HUES48 (cell line): ENCODE measurements around the gene CD74.
"Not testable (repeated sequence)": the region's sequence is repeated elsewhere in the genome, so short reads cannot be mapped to it uniquely, and the experiment has no call there.

Source experiments
- H3K27ac ChIP-seq: one replicate; pipeline ENCODE4 v1.7.0; 2013; ENCODE audit warnings: low read depth, low read length, inconsistent platforms
- H3K27me3 ChIP-seq: 2 replicates; pipeline ENCODE4 v1.6.1; 2013; ENCODE audit warnings: mild to moderate bottlenecking, low read length; ENCODE audit not compliant: control insufficient read depth, insufficient read depth
- H3K36me3 ChIP-seq: 2 replicates; pipeline ENCODE4 v1.6.1; 2013; ENCODE audit warnings: low read length; ENCODE audit not compliant: control insufficient read depth, insufficient read depth
- H3K4me1 ChIP-seq: 2 replicates; pipeline ENCODE4 v1.6.1; 2013; ENCODE audit warnings: mild to moderate bottlenecking, low read length; ENCODE audit not compliant: control insufficient read depth, insufficient read depth
- H3K4me3 ChIP-seq: 2 replicates; pipeline ENCODE4 v1.5.1; 2013; ENCODE audit warnings: mild to moderate bottlenecking, low read depth, low read length
- H3K9ac ChIP-seq: 2 replicates; pipeline ENCODE4 v1.6.1; 2013; ENCODE audit warnings: mild to moderate bottlenecking, low read depth, low read length, moderate library complexity
- H3K9me3 ChIP-seq: 2 replicates; pipeline ENCODE4 v1.6.1; 2013; ENCODE audit warnings: low read length; ENCODE audit not compliant: control insufficient read depth, insufficient read depth

Gene CD74

GRCh38 chr5:150440948-150441812 is 28.5 kb upstream of the CD74 start:
- Histone ChIP-seq H3K9ac (no peak overlapping the region), H3K9me3 (no peaks in the 10 kb centered on the region), H3K36me3 (peaks cover 33% of the 10 kb centered on the region), H3K27me3 (no peaks in the 10 kb centered on the region), H3K4me1 (peaks cover 2% of the 10 kb centered on the region; the same call in 1 of the 2 replicates), H3K27ac (peak overlapping the region; percentile 72), H3K4me3 (no peak overlapping the region)

GRCh38 chr5:150438873-150439546 is 26.3 kb upstream of the CD74 start:
- Histone ChIP-seq H3K27ac (no peak overlapping the region), H3K4me3 (no peak overlapping the region), H3K4me1 (peaks cover 2% of the 10 kb centered on the region; the same call in 1 of the 2 replicates), H3K27me3 (no peaks in the 10 kb centered on the region), H3K9ac (no peak overlapping the region), H3K36me3 (peaks cover 11% of the 10 kb centered on the region), H3K9me3 (no peaks in the 10 kb centered on the region)

GRCh38 chr5:150436141-150436680 is 23.5 kb upstream of the CD74 start:
- H3K27me3 ChIP-seq: no peaks in the 10 kb centered on the region
- H3K9me3 ChIP-seq: no peaks in the 10 kb centered on the region
- no peak overlapping the region for H3K4me3 ChIP-seq
- peaks cover 2% of the 10 kb centered on the region; the same call in 1 of the 2 replicates for H3K4me1 ChIP-seq
- no peak overlapping the region for H3K27ac ChIP-seq
- H3K36me3 ChIP-seq: no peaks in the 10 kb centered on the region
- no peak overlapping the region for H3K9ac ChIP-seq

- no peak overlapping the region for H3K4me3 ChIP-seq
- H3K4me1 ChIP-seq: no peaks in the 10 kb centered on the region
- H3K9ac ChIP-seq: no peak overlapping the region
- H3K27ac ChIP-seq: no peak overlapping the region
- H3K36me3 ChIP-seq: no peaks in the 10 kb centered on the region
- H3K9me3 ChIP-seq: no peaks in the 10 kb centered on the region
- H3K27me3 ChIP-seq: no peaks in the 10 kb centered on the region
Observed at GRCh38 chr5:150434464-150434863, 21.8 kb upstream of the CD74 start.

- Histone ChIP-seq H3K27ac (no peak overlapping the region), H3K27me3 (no peaks in the 10 kb centered on the region), H3K9me3 (no peaks in the 10 kb centered on the region), H3K36me3 (no peaks in the 10 kb centered on the region), H3K4me1 (no peaks in the 10 kb centered on the region), H3K4me3 (no peak overlapping the region), H3K9ac (no peak overlapping the region)
Observed at GRCh38 chr5:150431574-150431973, 18.9 kb upstream of the CD74 start.

GRCh38 chr5:150431048-150431447 is 18.3 kb upstream of the CD74 start:
- Histone ChIP-seq H3K4me3 (no peak overlapping the region), H3K27ac (no peak overlapping the region), H3K9ac (no peak overlapping the region)

GRCh38 chr5:150429410-150429873 is 16.7 kb upstream of the CD74 start:
- Histone ChIP-seq H3K9ac (no peak overlapping the region), H3K4me3 (no peak overlapping the region), H3K27ac (no peak overlapping the region), H3K27me3 (no peaks in the 10 kb centered on the region), H3K9me3 (no peaks in the 10 kb centered on the region), H3K36me3 (no peaks in the 10 kb centered on the region), H3K4me1 (no peaks in the 10 kb centered on the region)

More at GRCh38 chr5:150431048-150431447, 18.3 kb upstream of the CD74 start:
- Histone ChIP-seq H3K27me3 (no peaks in the 10 kb centered on the region), H3K4me1 (no peaks in the 10 kb centered on the region), H3K9me3 (no peaks in the 10 kb centered on the region), H3K36me3 (no peaks in the 10 kb centered on the region)

- Histone ChIP-seq H3K4me3 (no peak overlapping the region), H3K9ac (no peak overlapping the region), H3K27ac (no peak overlapping the region), H3K27me3 (no peaks in the 10 kb centered on the region), H3K36me3 (no peaks in the 10 kb centered on the region), H3K4me1 (no peaks in the 10 kb centered on the region), H3K9me3 (no peaks in the 10 kb centered on the region)
Observed at GRCh38 chr5:150428978-150429377, 16.3 kb upstream of the CD74 start.

GRCh38 chr5:150428106-150428876 is 15.6 kb upstream of the CD74 start:
- Histone ChIP-seq H3K9ac (no peak overlapping the region), H3K4me3 (no peak overlapping the region), H3K36me3 (no peaks in the 10 kb centered on the region), H3K9me3 (no peaks in the 10 kb centered on the region), H3K27ac (no peak overlapping the region), H3K27me3 (no peaks in the 10 kb centered on the region), H3K4me1 (no peaks in the 10 kb centered on the region)

- H3K4me3 ChIP-seq, H3K27ac ChIP-seq, H3K27me3 ChIP-seq, H3K9me3 ChIP-seq, H3K36me3 ChIP-seq, H3K9ac ChIP-seq, H3K4me1 ChIP-seq: not testable (repeated sequence)
Observed at GRCh38 chr5:150426165-150426564, 13.5 kb upstream of the CD74 start.
